ENCODE measurements around the gene TLL2.

- no peak for TF ChIP-seq POLR2AphosphoS5 (IDR thresholded peaks at IDR 0.05)
- TF ChIP-seq POLR2A (IDR thresholded peaks at IDR 0.05), result no peak
- TF ChIP-seq, protein P1, sequence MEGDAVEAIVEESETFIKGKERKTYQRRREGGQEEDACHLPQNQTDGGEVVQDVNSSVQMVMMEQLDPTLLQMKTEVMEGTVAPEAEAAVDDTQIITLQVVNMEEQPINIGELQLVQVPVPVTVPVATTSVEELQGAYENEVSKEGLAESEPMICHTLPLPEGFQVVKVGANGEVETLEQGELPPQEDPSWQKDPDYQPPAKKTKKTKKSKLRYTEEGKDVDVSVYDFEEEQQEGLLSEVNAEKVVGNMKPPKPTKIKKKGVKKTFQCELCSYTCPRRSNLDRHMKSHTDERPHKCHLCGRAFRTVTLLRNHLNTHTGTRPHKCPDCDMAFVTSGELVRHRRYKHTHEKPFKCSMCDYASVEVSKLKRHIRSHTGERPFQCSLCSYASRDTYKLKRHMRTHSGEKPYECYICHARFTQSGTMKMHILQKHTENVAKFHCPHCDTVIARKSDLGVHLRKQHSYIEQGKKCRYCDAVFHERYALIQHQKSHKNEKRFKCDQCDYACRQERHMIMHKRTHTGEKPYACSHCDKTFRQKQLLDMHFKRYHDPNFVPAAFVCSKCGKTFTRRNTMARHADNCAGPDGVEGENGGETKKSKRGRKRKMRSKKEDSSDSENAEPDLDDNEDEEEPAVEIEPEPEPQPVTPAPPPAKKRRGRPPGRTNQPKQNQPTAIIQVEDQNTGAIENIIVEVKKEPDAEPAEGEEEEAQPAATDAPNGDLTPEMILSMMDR (IDR thresholded peaks at IDR 0.05 in 8 of 11, conservative IDR thresholded peaks at IDR 0.05 in 3 of 11), result no peak
Measured at GRCh38 chr10:96538683-96539082, 25.0 kb upstream of the TLL2 start.

All from spleen (tissue), 7 donors.